PFSK-1 (cell line): ENCODE results near the gene NPAS4.

Experiments used
- POLR2AphosphoS5 ChIP-seq: IDR thresholded peaks from 2 replicates; pipeline ENCODE4 v1.6.1; 2012; ENCODE audit warnings: low read depth, mild to moderate bottlenecking, control low read depth, low read length, moderate library complexity
- TF ChIP-seq, protein P1 (sequence below), 2 experiments: IDR thresholded peaks; 2 replicates each; pipeline versions ENCODE4 v1.6.1 to v1.8.0; 2011 to 2012; ENCODE audit warnings: low read depth in 2 of 2, low read length in 2 of 2, control low read depth in 1 of 2, inconsistent platforms in 1 of 2, mild to moderate bottlenecking in 1 of 2, moderate library complexity in 1 of 2; ENCODE audit not compliant: insufficient read depth in 1 of 2

DNA sequence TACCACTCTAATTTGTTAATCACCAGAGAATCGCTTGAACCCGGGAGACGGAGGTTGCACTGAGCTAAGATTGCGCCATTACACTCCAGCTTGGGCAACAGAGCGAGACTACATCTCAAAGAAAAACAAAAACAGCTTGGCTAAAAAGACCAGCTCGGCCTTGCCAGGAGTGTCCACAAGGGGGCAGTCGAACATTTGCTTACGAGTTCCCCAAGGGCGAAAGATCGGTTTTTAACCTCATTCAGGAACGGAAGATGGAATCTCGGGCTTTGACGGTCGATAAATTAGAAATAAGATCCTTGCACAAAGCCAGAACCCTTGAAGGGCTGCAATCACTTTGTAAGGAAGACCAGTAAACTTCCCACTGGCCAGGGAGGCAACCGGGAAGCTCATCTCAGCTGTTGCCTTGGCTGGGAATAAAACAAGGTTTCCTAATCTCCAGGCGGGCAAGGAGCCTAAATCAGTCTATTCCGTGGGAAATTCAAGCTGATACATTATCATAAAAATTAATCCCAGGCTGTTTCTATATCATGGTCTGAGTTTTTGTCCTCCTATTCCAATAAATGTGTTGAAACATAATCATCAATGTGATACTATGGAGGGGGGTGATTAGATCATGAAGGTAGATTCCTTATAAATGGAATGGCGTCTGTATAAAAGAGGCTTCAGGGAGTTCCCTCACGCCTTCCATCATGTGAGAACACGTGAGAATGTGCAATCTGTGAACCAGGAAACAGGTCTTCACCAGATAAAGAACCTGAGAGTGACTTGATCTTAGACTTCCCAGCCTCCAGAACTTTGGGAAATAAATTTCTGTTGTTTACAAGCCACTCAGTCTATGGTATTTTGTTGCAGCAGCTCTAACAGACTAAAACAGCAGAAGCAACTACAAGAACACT lies 34.4 kb upstream of the NPAS4 start:
- TF ChIP-seq, protein P1, sequence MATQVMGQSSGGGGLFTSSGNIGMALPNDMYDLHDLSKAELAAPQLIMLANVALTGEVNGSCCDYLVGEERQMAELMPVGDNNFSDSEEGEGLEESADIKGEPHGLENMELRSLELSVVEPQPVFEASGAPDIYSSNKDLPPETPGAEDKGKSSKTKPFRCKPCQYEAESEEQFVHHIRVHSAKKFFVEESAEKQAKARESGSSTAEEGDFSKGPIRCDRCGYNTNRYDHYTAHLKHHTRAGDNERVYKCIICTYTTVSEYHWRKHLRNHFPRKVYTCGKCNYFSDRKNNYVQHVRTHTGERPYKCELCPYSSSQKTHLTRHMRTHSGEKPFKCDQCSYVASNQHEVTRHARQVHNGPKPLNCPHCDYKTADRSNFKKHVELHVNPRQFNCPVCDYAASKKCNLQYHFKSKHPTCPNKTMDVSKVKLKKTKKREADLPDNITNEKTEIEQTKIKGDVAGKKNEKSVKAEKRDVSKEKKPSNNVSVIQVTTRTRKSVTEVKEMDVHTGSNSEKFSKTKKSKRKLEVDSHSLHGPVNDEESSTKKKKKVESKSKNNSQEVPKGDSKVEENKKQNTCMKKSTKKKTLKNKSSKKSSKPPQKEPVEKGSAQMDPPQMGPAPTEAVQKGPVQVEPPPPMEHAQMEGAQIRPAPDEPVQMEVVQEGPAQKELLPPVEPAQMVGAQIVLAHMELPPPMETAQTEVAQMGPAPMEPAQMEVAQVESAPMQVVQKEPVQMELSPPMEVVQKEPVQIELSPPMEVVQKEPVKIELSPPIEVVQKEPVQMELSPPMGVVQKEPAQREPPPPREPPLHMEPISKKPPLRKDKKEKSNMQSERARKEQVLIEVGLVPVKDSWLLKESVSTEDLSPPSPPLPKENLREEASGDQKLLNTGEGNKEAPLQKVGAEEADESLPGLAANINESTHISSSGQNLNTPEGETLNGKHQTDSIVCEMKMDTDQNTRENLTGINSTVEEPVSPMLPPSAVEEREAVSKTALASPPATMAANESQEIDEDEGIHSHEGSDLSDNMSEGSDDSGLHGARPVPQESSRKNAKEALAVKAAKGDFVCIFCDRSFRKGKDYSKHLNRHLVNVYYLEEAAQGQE (IDR thresholded peaks at IDR 0.05; ENCODE audit: insufficient read depth in 1 of 2, low read depth in 2 of 2, low read length in 2 of 2): peak in 1 of 2 experiments; percentile 64; a peak in 1 of 4 replicates
- no peak for TF ChIP-seq POLR2AphosphoS5
